HEK293T (cell line): Measurements from ENCODE around the gene ZDHHC16.

ENCODE experiments used
- CTCF ChIA-PET: fragments of 350-600 bp; formaldehyde crosslinking; extraction: SDS; loops from one replicate; lab custom pipeline; 2021; ENCODE audit warnings: antibody characterized with exemption, inconsistent platforms; lab: Yijun Ruan, JAX
- POLR2A ChIA-PET: fragments of 350-600 bp; formaldehyde crosslinking; extraction: SDS; loops from one replicate; lab custom pipeline; 2020; ENCODE audit warnings: antibody characterized with exemption, inconsistent platforms; lab: Yijun Ruan, JAX
- DNase-seq: peaks from one replicate; pipeline ENCODE4 v3.0.0; 2012; ENCODE audit warnings: mixed read lengths; ENCODE audit errors: extremely low spot score
- ARNT ChIP-seq: fragments of 450-650 bp; IDR thresholded peaks from 2 replicates; pipeline ENCODE4 v1.6.1; 2017; ENCODE audit warnings: mild to moderate bottlenecking
- BHLHE40 ChIP-seq: fragments of 450-650 bp; IDR thresholded peaks from 2 replicates; pipeline ENCODE4 v1.6.1; 2016; ENCODE audit warnings: mild to moderate bottlenecking, moderate library complexity, borderline replicate concordance
- CTBP1 ChIP-seq: fragments of 450-650 bp; IDR thresholded peaks from 2 replicates; pipeline ENCODE4 v1.6.1; 2016; ENCODE audit warnings: borderline replicate concordance
- ELF4 ChIP-seq: fragments of 450-650 bp; IDR thresholded peaks from 2 replicates; pipeline ENCODE4 v1.6.1; 2017; ENCODE audit warnings: antibody characterized with exemption
- FOXA1 ChIP-seq: fragments of 450-650 bp; IDR thresholded peaks from 2 replicates; pipeline ENCODE4 v1.6.1; 2016; ENCODE audit warnings: mild to moderate bottlenecking
- FOXK2 ChIP-seq: fragments of 450-650 bp; IDR thresholded peaks from 2 replicates; pipeline ENCODE4 v1.6.1; 2016; ENCODE audit warnings: mild to moderate bottlenecking
- FOXM1 ChIP-seq: fragments of 450-650 bp; IDR thresholded peaks from 2 replicates; pipeline ENCODE4 v1.6.1; 2017; ENCODE audit warnings: mild to moderate bottlenecking, borderline replicate concordance
- HDGF ChIP-seq: fragments of 450-650 bp; IDR thresholded peaks from 2 replicates; pipeline ENCODE4 v1.6.1; 2017; ENCODE audit warnings: antibody characterized with exemption, borderline replicate concordance
- L3MBTL2 ChIP-seq: fragments of 450-650 bp; conservative IDR thresholded peaks from 2 replicates; pipeline ENCODE4 v1.6.1; 2016; ENCODE audit warnings: mild to moderate bottlenecking
- LEF1 ChIP-seq: fragments of 450-650 bp; IDR thresholded peaks from 2 replicates; pipeline ENCODE4 v1.6.1; 2017; ENCODE audit warnings: mild to moderate bottlenecking, borderline replicate concordance
- NFRKB ChIP-seq: fragments of 450-650 bp; IDR thresholded peaks from 2 replicates; pipeline ENCODE4 v1.6.1; 2016; ENCODE audit warnings: mild to moderate bottlenecking, moderate library complexity
- SP1 ChIP-seq: fragments of 450-650 bp; IDR thresholded peaks from 2 replicates; pipeline ENCODE4 v1.6.1; 2017
- SUZ12 ChIP-seq: fragments of 450-650 bp; IDR thresholded peaks from 2 replicates; pipeline ENCODE4 v1.6.1; 2016; ENCODE audit warnings: mild to moderate bottlenecking
- TARDBP ChIP-seq: fragments of 450-650 bp; IDR thresholded peaks from 2 replicates; pipeline ENCODE4 v1.6.1; 2016
- ZNF384 ChIP-seq: fragments of 450-650 bp; IDR thresholded peaks from 2 replicates; pipeline ENCODE4 v1.6.1; 2016
- TF ChIP-seq, protein P1 (sequence below): fragments of 450-650 bp; IDR thresholded peaks from 2 replicates; pipeline ENCODE4 v1.6.1; 2016

The ZDHHC16 gene

DNA sequence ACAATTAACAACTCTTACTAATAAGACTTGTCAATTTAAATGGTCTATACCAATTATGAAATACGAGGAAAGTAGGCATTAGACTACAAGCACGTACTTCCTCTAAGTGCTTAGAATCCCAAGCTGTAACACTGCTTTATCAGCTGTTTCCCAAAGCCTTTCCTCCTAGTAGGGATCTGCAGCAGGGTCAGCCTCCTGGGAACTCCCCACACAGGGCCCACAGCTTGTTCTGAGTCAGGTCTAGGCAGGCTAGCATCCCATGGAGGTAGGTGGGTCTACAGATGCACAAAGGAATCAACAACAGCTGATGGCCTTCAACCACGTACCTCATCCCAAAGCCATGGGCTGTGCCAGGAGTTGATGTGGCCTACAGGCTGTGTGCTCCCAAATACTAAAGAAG lies 37.5 kb downstream of the ZDHHC16 start:
- no peak for TF ChIP-seq FOXA1
- TF ChIP-seq ELF4, result no peak
- no peak for TF ChIP-seq TARDBP
- no peak for TF ChIP-seq L3MBTL2
- TF ChIP-seq FOXM1, result no peak
- no peak for TF ChIP-seq ZNF384
- no peak for TF ChIP-seq ARNT
- no peak for TF ChIP-seq CTBP1
- TF ChIP-seq, protein P1, sequence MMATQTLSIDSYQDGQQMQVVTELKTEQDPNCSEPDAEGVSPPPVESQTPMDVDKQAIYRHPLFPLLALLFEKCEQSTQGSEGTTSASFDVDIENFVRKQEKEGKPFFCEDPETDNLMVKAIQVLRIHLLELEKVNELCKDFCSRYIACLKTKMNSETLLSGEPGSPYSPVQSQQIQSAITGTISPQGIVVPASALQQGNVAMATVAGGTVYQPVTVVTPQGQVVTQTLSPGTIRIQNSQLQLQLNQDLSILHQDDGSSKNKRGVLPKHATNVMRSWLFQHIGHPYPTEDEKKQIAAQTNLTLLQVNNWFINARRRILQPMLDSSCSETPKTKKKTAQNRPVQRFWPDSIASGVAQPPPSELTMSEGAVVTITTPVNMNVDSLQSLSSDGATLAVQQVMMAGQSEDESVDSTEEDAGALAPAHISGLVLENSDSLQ, result no peak
- TF ChIP-seq SUZ12, result no peak
- ChIA-PET CTCF (no interaction called here), POLR2A (interaction anchor here (1.2 kb wide), 1 partner anchor 14 kb away, joined by 4 read pairs; no protein-coding TSS in a partner anchor)
- DNase-seq, result no peak

DNA sequence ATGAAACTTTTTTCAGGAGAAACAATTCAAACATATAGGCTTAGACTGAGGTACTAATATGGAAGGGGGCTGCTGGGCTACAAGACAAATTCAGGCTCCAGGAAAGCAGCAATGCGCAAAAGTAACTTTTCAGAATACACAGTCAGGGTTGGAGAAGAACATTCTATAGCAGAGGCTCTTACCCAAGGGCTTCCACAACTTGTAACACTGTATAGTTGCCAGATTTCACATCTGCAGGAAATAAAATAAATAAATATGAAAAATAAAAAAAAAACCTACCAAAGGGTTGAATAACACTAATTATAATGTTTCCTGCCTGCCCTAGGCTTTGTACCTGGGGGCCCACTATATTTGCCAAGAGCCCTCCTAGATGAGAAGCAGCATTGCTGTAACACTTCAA lies 37.9 kb downstream of the ZDHHC16 start:
- POLR2A ChIA-PET, result interaction anchor here (1.2 kb wide), 1 partner anchor 14 kb away, joined by 4 read pairs; no protein-coding TSS in a partner anchor
- CTCF ChIA-PET, result no interaction called here
- TF ChIP-seq, protein P1, result no peak
- DNase-seq, result no peak

DNA sequence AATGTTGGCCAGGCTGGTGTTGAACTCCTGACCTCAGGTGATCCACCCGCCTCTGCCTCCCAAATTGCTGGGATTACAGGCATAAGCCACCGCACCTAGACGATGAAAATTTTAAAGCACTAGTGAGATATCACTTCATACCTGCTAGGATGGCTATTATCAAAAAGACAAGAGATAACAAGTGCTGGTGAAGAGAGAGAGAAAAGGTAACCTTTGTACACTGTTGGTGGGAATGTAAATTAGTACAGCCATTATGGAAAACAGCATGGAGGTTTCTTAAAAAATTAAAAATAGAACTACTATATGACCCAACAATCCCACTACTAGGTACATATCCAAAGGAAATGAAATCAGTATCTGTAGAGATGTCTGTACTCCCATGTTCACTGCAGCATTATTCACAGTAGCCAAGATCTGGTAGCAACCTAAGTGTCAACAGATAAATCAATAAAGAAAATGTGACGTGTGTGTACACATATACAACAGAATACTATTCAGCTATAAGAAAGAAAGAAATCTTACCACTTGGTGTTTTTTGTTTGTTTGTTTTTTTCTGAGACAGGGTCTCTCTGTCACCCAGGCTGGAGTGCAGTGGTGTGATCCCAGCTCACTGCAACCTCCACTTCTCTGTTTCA lies 39.8 kb downstream of the ZDHHC16 start:
- TF ChIP-seq FOXA1 (no peak), LEF1 (no peak), FOXK2 (no peak), HDGF (no peak), TARDBP (no peak), NFRKB (no peak), SP1 (no peak), L3MBTL2 (no peak), CTBP1 (no peak), ZNF384 (no peak), ARNT (no peak)
- TF ChIP-seq, protein P1, result no peak
- no peak for DNase-seq
- ChIA-PET POLR2A (no interaction called here), CTCF (interaction anchor here (0.6 kb wide), 1 partner anchor 130 kb away, joined by 3 read pairs; no protein-coding TSS in a partner anchor)

DNA sequence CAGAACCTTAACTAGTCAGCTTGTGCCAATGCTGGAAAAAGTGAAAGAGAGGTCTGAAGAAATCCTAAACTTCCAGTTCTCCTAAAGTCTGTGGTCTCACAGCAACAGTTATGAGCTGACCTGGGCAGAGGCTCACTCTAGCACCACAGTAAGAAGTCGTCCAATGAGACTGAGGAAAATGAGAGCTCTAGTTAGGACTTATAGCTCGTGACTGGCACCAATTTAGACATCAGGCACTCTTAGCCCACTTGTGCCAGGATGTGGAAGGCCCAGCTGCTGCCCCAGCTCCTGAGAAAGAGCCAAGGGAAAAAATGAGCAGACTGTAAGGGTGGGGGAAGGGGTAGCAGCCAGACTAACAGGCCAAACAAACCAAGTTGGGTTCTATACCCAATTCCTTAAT lies 44.6 kb downstream of the ZDHHC16 start:
- CTCF ChIA-PET, result no interaction called here
- no peak for DNase-seq
- POLR2A ChIA-PET, result interaction anchor here (1.2 kb wide), 1 partner anchor 9 kb away, joined by 5 read pairs; the partner anchor contains the start of gene UBTD1
- TF ChIP-seq, protein P1, result no peak
- TF ChIP-seq CTBP1 (no peak), NFRKB (no peak), SP1 (no peak)

DNA sequence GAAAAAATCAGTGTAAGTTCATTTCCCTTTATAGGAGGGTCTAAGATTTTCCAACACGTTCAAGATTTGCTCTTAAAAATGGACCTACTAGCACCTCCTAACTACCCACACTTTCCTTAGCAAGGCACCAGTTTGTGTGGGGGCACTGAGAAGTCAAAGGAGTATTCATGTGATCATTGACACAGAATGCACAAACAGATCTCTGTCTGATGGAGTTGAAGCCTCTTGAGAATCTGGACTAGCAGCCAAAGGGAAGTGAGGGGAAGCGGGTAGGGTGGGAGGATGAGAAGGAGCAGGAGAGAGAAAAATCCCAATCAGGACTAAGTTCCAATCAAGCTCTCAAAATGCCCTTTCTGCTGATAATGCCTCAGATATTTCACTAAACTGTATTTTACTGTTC lies 48.2 kb downstream of the ZDHHC16 start:
- no peak for TF ChIP-seq FOXM1
- no peak for TF ChIP-seq CTBP1
- TF ChIP-seq ELF4, result no peak
- no peak for TF ChIP-seq HDGF
- no peak for TF ChIP-seq LEF1
- TF ChIP-seq BHLHE40, result no peak
- no peak for TF ChIP-seq SUZ12
- TF ChIP-seq FOXA1, result no peak
- TF ChIP-seq ZNF384, result no peak
- no peak for TF ChIP-seq L3MBTL2
- no peak for TF ChIP-seq ARNT
- ChIA-PET POLR2A (no interaction called here), CTCF (no interaction called here)
- DNase-seq, result no peak

DNA sequence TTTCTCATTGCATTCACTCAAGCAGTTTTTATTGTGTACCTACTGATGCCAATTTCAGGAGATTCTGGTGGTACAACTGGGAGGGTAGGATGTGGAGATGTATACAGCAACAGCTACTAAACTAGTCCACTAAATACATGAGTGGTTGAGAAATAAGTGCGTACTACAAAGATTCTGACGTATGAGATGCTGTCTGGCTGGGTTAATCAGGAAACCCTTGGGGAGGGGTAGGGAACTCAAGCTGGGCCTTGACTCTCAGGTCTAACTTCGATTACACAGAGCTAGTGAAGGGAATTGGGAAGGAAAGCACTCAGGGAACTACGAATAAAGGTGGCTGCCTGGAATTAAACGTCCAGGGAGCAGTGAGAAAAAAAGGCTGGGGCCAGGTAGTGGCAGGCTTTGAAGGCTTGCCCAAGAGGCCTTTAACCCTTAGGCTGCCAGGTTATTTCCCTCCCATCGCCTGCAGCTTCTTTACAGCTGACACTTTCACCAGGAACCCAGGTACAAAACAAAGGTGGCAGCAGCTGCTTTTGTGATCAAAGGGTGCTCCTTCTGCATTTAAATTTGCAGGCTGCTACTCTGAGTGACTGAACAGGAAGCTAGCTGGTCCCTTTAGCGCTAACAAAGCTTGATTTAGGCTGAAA lies 49.0 kb downstream of the ZDHHC16 start:
- CTCF ChIA-PET, result interaction anchor here (0.5 kb wide), 1 partner anchor 215 kb away, joined by 3 read pairs; no protein-coding TSS in a partner anchor
- POLR2A ChIA-PET, result no interaction called here

More for the DNA sequence above, 49.0 kb downstream of the ZDHHC16 start:
- no peak for DNase-seq
- no peak for TF ChIP-seq CTBP1
- TF ChIP-seq LEF1, result no peak
